Measurements from ENCODE around the gene DCTD.

Gene DCTD

DNA sequence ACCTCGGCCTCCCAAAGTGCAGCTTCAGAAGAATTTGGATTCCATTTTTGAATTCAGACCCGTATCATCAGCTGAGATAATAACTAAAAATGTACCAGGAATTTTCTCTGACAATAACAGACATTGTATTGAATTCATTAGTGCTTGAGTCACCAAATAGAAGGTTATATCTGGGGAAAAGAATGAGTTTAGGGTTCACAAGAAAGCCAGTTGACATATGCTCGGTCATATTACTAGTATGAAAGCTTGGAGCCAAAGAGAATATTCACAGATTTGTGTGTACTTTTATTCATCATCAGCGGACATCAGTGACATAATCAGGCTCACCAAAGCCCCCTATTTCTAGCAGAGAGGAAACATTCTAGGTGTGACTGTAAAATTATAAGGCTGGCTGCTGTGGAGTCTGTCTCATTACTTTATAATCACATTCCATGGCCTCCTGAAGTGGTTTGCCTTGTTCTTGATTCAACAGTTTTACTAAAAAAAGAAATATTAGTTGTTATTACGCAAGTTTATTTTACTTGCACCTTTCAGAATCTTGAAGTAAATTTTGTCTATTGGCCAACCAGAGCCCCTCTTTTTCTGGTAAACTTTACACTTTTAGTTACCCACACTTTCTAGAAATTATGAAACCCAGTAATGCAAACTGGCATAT is 14.6 kb upstream of the DCTD start:
- H3K4me2 ChIP-seq (ENCODE audit: low read depth, low read length, poor library complexity, severe bottlenecking), result no peak overlapping the region
- no peaks in the 10 kb centered on the region for H3K9me2 ChIP-seq (replicated peaks; ENCODE audit: insufficient read depth, low read length)
- no peaks in the 10 kb centered on the region for H3F3A ChIP-seq (ENCODE audit: insufficient read depth)
- TF ChIP-seq CTCF (IDR thresholded peaks at IDR 0.05; ENCODE audit: insufficient read depth, low read length, poor library complexity, severe bottlenecking) (no peak), EZH2phosphoT487 (conservative IDR thresholded peaks at IDR 0.05; ENCODE audit: low read length) (no peak)
- no peaks in the 10 kb centered on the region for H3K27me3 ChIP-seq (ENCODE audit: low read length)
- no peak overlapping the region for H3K27ac ChIP-seq (ENCODE audit: low read depth, low read length)
- no peak overlapping the region for H2AFZ ChIP-seq (ENCODE audit: low read depth, low read length, severe bottlenecking)
- no peak overlapping the region for H3K9ac ChIP-seq (ENCODE audit: low read length)
- no peaks in the 10 kb centered on the region for H4K20me1 ChIP-seq (ENCODE audit: low read depth, low read length)
- H3K36me3 ChIP-seq (ENCODE audit: low read length), result no peaks in the 10 kb centered on the region
- H3K79me2 ChIP-seq (ENCODE audit: insufficient read depth, low read length), result no peaks in the 10 kb centered on the region
- H3K4me3 ChIP-seq (ENCODE audit: insufficient read depth, low read length, poor library complexity, severe bottlenecking), result no peak overlapping the region
- H3K9me3 ChIP-seq (ENCODE audit: insufficient read depth, low read length), result no peaks in the 10 kb centered on the region

DNA sequence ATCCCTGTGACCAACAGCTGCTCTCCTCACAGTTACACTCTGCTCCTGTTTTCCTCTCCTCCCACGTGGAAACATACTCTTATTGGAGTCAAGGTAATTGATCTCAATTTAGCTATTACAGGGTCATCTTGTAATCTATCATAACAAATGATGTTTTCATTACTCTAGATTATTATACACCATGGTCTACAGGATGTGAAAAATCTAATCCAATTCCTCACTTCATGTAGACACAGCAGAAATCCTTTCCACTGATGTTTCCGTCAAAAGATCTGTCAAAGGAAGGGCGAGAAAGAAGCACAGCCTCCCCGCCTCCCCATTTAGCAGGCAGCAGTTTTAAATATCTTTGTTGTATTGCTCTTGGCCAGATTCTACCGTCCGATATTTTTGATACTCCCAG is 13.7 kb upstream of the DCTD start:
- Histone ChIP-seq H3K4me2 (ENCODE audit: low read depth, low read length, poor library complexity, severe bottlenecking) (no peak overlapping the region), H3K36me3 (ENCODE audit: low read length) (no peaks in the 10 kb centered on the region), H3K9me3 (ENCODE audit: insufficient read depth, low read length) (no peaks in the 10 kb centered on the region), H3K9me2 (replicated peaks; ENCODE audit: insufficient read depth, low read length) (no peaks in the 10 kb centered on the region), H3K4me3 (ENCODE audit: insufficient read depth, low read length, poor library complexity, severe bottlenecking) (no peak overlapping the region), H4K20me1 (ENCODE audit: low read depth, low read length) (no peaks in the 10 kb centered on the region), H3K27me3 (ENCODE audit: low read length) (no peaks in the 10 kb centered on the region), H3F3A (ENCODE audit: insufficient read depth) (no peaks in the 10 kb centered on the region), H2AFZ (ENCODE audit: low read depth, low read length, severe bottlenecking) (no peak overlapping the region), H3K79me2 (ENCODE audit: insufficient read depth, low read length) (no peaks in the 10 kb centered on the region), H3K9ac (ENCODE audit: low read length) (no peak overlapping the region), H3K27ac (ENCODE audit: low read depth, low read length) (no peak overlapping the region)
- TF ChIP-seq CTCF (IDR thresholded peaks at IDR 0.05; ENCODE audit: insufficient read depth, low read length, poor library complexity, severe bottlenecking) (no peak), EZH2phosphoT487 (conservative IDR thresholded peaks at IDR 0.05; ENCODE audit: low read length) (no peak)

- Histone ChIP-seq H3K9ac (ENCODE audit: low read length) (no peak overlapping the region), H3K79me2 (ENCODE audit: insufficient read depth, low read length) (no peaks in the 10 kb centered on the region), H4K20me1 (ENCODE audit: low read depth, low read length) (no peaks in the 10 kb centered on the region), H3K4me3 (ENCODE audit: insufficient read depth, low read length, poor library complexity, severe bottlenecking) (no peak overlapping the region), H3K36me3 (ENCODE audit: low read length) (no peaks in the 10 kb centered on the region), H3K4me2 (ENCODE audit: low read depth, low read length, poor library complexity, severe bottlenecking) (no peak overlapping the region), H3F3A (ENCODE audit: insufficient read depth) (no peaks in the 10 kb centered on the region), H3K27ac (ENCODE audit: low read depth, low read length) (no peak overlapping the region), H3K9me3 (ENCODE audit: insufficient read depth, low read length) (no peaks in the 10 kb centered on the region), H3K9me2 (replicated peaks; ENCODE audit: insufficient read depth, low read length) (no peaks in the 10 kb centered on the region), H3K27me3 (ENCODE audit: low read length) (no peaks in the 10 kb centered on the region), H2AFZ (ENCODE audit: low read depth, low read length, severe bottlenecking) (no peak overlapping the region)
- no peak for TF ChIP-seq EZH2phosphoT487 (conservative IDR thresholded peaks at IDR 0.05; ENCODE audit: low read length)
- no peak for TF ChIP-seq CTCF (IDR thresholded peaks at IDR 0.05; ENCODE audit: insufficient read depth, low read length, poor library complexity, severe bottlenecking)
Observed at GRCh38 chr4:182929296-182929695, 12.1 kb upstream of the DCTD start.

Measured in SU-DHL-6 (cell line).